H9 (cell line): Measurements from ENCODE around the gene ERICH2. TPM values are rescaled to one million over a fixed set of nuclear protein-coding genes. Genes with fewer than 3 reads are reported as not detected.
A peak's percentile ranks its signal among the peaks of the same experiment; 100 is the strongest.

Source experiments
- DNase-seq: peaks from one replicate; pipeline ENCODE4 v3.0.0-alpha.2; 2017
- H2AFZ ChIP-seq: one replicate; pipeline ENCODE4 v1.6.1; 2013; ENCODE audit warnings: mild to moderate bottlenecking, low read length, control low read depth, moderate library complexity
- H2AK5ac ChIP-seq: 2 replicates; pipeline ENCODE4 v1.6.1; 2013; ENCODE audit warnings: low read length, control low read depth, mixed read lengths; ENCODE audit not compliant: insufficient read length
- H2BK120ac ChIP-seq: one replicate; pipeline ENCODE4 v1.6.1; 2013; ENCODE audit warnings: low read depth, mild to moderate bottlenecking, low read length, control low read depth, inconsistent platforms; ENCODE audit not compliant: poor library complexity, severe bottlenecking
- H2BK12ac ChIP-seq: 2 replicates; pipeline ENCODE4 v1.6.1; 2013; ENCODE audit warnings: low read length, control low read depth, mixed read lengths, low read depth; ENCODE audit not compliant: insufficient read length
- H2BK15ac ChIP-seq: 2 replicates; pipeline ENCODE4 v1.6.1; 2013; ENCODE audit warnings: low read depth, low read length, control low read depth
- H2BK20ac ChIP-seq: one replicate; pipeline ENCODE4 v1.6.1; 2013; ENCODE audit warnings: low read depth, mild to moderate bottlenecking, low read length, control low read depth, inconsistent platforms; ENCODE audit not compliant: poor library complexity, severe bottlenecking
- H2BK5ac ChIP-seq: 2 replicates; pipeline ENCODE4 v1.6.1; 2013; ENCODE audit warnings: low read length, control low read depth, mixed read lengths; ENCODE audit not compliant: insufficient read length
- H3K14ac ChIP-seq: 2 replicates; pipeline ENCODE4 v1.6.1; 2013; ENCODE audit warnings: low read length, control low read depth; ENCODE audit not compliant: insufficient read depth
- H3K18ac ChIP-seq: 2 replicates; pipeline ENCODE4 v1.6.1; 2013; ENCODE audit warnings: low read depth, mild to moderate bottlenecking, mixed read lengths, low read length, control low read depth; ENCODE audit not compliant: insufficient read length
- H3K23ac ChIP-seq: 2 replicates; pipeline ENCODE4 v1.6.1; 2013; ENCODE audit warnings: low read length, control low read depth, mixed read lengths, low read depth; ENCODE audit not compliant: insufficient read length
- H3K23me2 ChIP-seq: 2 replicates; pipeline ENCODE4 v1.6.1; 2013; ENCODE audit warnings: low read depth, mild to moderate bottlenecking, mixed read lengths, low read length, control low read depth; ENCODE audit not compliant: insufficient read length, poor library complexity, severe bottlenecking
- H3K27ac ChIP-seq: 2 replicates; pipeline ENCODE4 v1.5.1; 2013; ENCODE audit warnings: low read length, control low read depth, mixed read lengths, low read depth; ENCODE audit not compliant: insufficient read length
- H3K27me3 ChIP-seq: 2 replicates; pipeline ENCODE4 v1.6.1; 2013; ENCODE audit warnings: low read length, control low read depth, inconsistent platforms; ENCODE audit not compliant: insufficient read depth
- H3K4ac ChIP-seq: 2 replicates; pipeline ENCODE4 v1.6.1; 2013; ENCODE audit warnings: low read depth, mild to moderate bottlenecking, control low read depth, inconsistent platforms, low read length, moderate library complexity
- H3K4me1 ChIP-seq: 2 replicates; pipeline ENCODE4 v1.6.1; 2013; ENCODE audit warnings: low read length, control low read depth, inconsistent platforms; ENCODE audit not compliant: insufficient read depth
- H3K4me2 ChIP-seq: 2 replicates; pipeline ENCODE4 v1.6.1; 2013; ENCODE audit warnings: low read length, control low read depth, mixed read lengths; ENCODE audit not compliant: insufficient read length, insufficient read depth
- H3K56ac ChIP-seq: 2 replicates; pipeline ENCODE4 v1.6.1; 2013; ENCODE audit warnings: low read depth, mild to moderate bottlenecking, mixed read lengths, low read length, control low read depth; ENCODE audit not compliant: insufficient read length
- H3K79me1 ChIP-seq: 2 replicates; pipeline ENCODE4 v1.6.1; 2013; ENCODE audit warnings: low read depth, mild to moderate bottlenecking, moderate library complexity, low read length, control low read depth, inconsistent platforms; ENCODE audit not compliant: insufficient read depth, poor library complexity, severe bottlenecking
- H3K79me2 ChIP-seq: 2 replicates; pipeline ENCODE4 v1.6.1; 2013; ENCODE audit warnings: low read length, control low read depth, inconsistent platforms; ENCODE audit not compliant: insufficient read depth
- H3K9ac ChIP-seq: 2 replicates; pipeline ENCODE4 v1.6.1; 2013; ENCODE audit warnings: low read length, control low read depth, mixed read lengths; ENCODE audit not compliant: insufficient read length; ENCODE audit errors: extremely low read depth
- H3K9me3 ChIP-seq: one replicate; pipeline ENCODE4 v1.6.1; 2013; ENCODE audit warnings: low read depth, low read length, inconsistent platforms; ENCODE audit not compliant: control insufficient read depth
- H3T11ph ChIP-seq: one replicate; pipeline ENCODE4 v1.6.1; 2013; ENCODE audit warnings: mild to moderate bottlenecking, low read length, control low read depth, inconsistent platforms
- H4K20me1 ChIP-seq: one replicate; pipeline ENCODE4 v1.6.1; 2013; ENCODE audit not compliant: control insufficient read depth, insufficient read length, insufficient read depth
- H4K5ac ChIP-seq: 2 replicates; pipeline ENCODE4 v1.6.1; 2013; ENCODE audit warnings: low read depth, mild to moderate bottlenecking, mixed read lengths, low read length, control low read depth; ENCODE audit not compliant: insufficient read length
- H4K8ac ChIP-seq: replicated peaks from 2 replicates; pipeline ENCODE4 v1.6.1; 2013; ENCODE audit warnings: low read length, control low read depth, mixed read lengths, low read depth; ENCODE audit not compliant: insufficient read length
- H4K91ac ChIP-seq: 2 replicates; pipeline ENCODE4 v1.6.1; 2013; ENCODE audit warnings: low read depth, mild to moderate bottlenecking, moderate library complexity, mixed read lengths, low read length, control low read depth; ENCODE audit not compliant: insufficient read length
- H3K27ac Mint-ChIP-seq, 3 experiments: 2 replicates in 2 of 3; 3 replicates in 1 of 3; pipeline ENCODE4 v1.8.0; 2020 to 2021; ENCODE audit warnings: mixed read lengths in 3 of 3, mild to moderate bottlenecking in 1 of 3, moderate library complexity in 1 of 3
- H3K27me3 Mint-ChIP-seq: 2 replicates; pipeline ENCODE4 v1.8.0; 2021; ENCODE audit warnings: low read depth, mild to moderate bottlenecking, moderate library complexity, mixed read lengths
- H3K36me3 Mint-ChIP-seq, 3 experiments: 2 replicates in 2 of 3; 3 replicates in 1 of 3; pipeline ENCODE4 v1.8.0; 2020 to 2021; ENCODE audit warnings: low read depth in 3 of 3, mixed read lengths in 3 of 3; ENCODE audit not compliant: insufficient read depth in 1 of 3
- H3K4me1 Mint-ChIP-seq, 2 experiments: 2 replicates each; pipeline ENCODE4 v1.8.0; 2020; ENCODE audit warnings: mixed read lengths in 2 of 2
- H3K4me3 Mint-ChIP-seq, 2 experiments: 2 replicates in 1 of 2; 3 replicates in 1 of 2; pipeline ENCODE4 v1.8.0; 2020 to 2021; ENCODE audit warnings: mild to moderate bottlenecking in 2 of 2, mixed read lengths in 2 of 2, moderate library complexity in 1 of 2
- H3K9me3 Mint-ChIP-seq, 2 experiments: 2 replicates in 1 of 2; 3 replicates in 1 of 2; pipeline ENCODE4 v1.8.0; 2020; ENCODE audit warnings: mild to moderate bottlenecking in 2 of 2, mixed read lengths in 2 of 2, moderate library complexity in 1 of 2
- WGBS: extraction: QIAGEN DNeasy Blood & Tissue Kit; methylation state at CpG from one replicate; pipeline ENCODE4 v1.1.7; 2013; ENCODE audit warnings: missing lambda C conversion rate, low lambda C conversion rate, mixed read lengths; ENCODE audit not compliant: insufficient read length; ENCODE audit errors: extremely low coverage; 5-methylcytosine and 5-hydroxymethylcytosine counted together
- total RNA-seq: library from RNA; stranded (reverse); gene quantifications from 2 replicates; pipeline ENCODE4 v1.2.1, GENCODE V29; 2021
- TF ChIP-seq, protein P1 (sequence below): fragments of 200-600 bp; sonication (generic); conservative IDR thresholded peaks from 3 replicates; pipeline ENCODE4 v1.8.0; 2021; ENCODE audit warnings: antibody characterized with exemption, mild to moderate bottlenecking

Gene ERICH2
- total RNA-seq, 1 experiment from 2014 or later, result 1.2 TPM

DNA sequence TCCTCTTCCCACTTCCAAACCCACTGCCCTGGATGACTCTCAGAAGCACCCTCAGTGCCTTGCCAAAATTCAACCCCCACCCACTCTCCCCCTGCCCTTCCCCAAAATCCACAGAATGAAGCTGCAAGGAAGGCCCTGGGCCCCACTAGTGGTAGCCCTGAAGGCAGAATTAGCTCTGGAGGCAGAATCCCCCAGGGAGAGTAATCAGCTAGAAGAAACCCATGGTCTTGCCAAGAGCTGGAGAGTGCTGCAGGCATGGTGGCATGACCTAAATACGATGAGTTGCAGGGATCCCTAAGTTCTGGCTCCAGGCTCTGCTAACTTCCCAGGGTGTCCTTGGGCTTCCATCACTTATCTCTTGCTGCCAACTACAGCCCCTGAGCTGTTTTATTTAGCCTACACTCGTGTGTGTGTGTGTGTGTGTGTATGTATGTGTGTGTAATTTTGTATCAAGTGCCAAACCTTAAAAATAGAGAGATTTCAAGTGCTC, 54.4 kb downstream of the ERICH2 start:
- Histone ChIP-seq H2AFZ (no peak overlapping the region), H3K4me1 (0 out of 2 replicates have a peak, but pooled peaks cover 2% of the 10 kb centered on the region), H4K8ac (no peak overlapping the region), H4K20me1 (peaks cover 3% of the 10 kb centered on the region), H2BK120ac (no peak overlapping the region), H2BK12ac (no peak overlapping the region), H4K5ac (no peak overlapping the region), H2BK15ac (no peak overlapping the region), H3K4me2 (no peak overlapping the region), H2BK5ac (no peak overlapping the region), H3K23me2 (peaks cover 21% of the 10 kb centered on the region), H3K79me2 (no peaks in the 10 kb centered on the region), H3K9me3 (no peaks in the 10 kb centered on the region), H3K27ac (no peak overlapping the region), H3K14ac (no peak overlapping the region), H3T11ph (no peak overlapping the region), H3K23ac (no peak overlapping the region), H3K9ac (no peak overlapping the region), H3K18ac (no peak overlapping the region), H2AK5ac (no peak overlapping the region), H3K79me1 (no peaks in the 10 kb centered on the region), H3K4ac (no peak overlapping the region), H4K91ac (no peak overlapping the region), H2BK20ac (no peak overlapping the region), H3K27me3 (peaks cover 56% of the 10 kb centered on the region), H3K56ac (no peak overlapping the region)
- H3K36me3 Mint-ChIP-seq, result peaks cover 0 to 2% (median 0%) of the 10 kb centered on the region in 3 experiments; a peak in 2 of 7 replicates
- peaks cover 100% of the 10 kb centered on the region for H3K27me3 Mint-ChIP-seq
- no peaks in the 10 kb centered on the region; a peak in 4 of 5 replicates for H3K9me3 Mint-ChIP-seq
- H3K4me3 Mint-ChIP-seq, result peak overlapping the region in 1 of 2 experiments; percentile 82; a peak in 2 of 5 replicates
- WGBS, result no CpG with 5 or more reads among the region's 2 CpGs
- no peak overlapping the region for H3K27ac Mint-ChIP-seq
- TF ChIP-seq, protein P1, sequence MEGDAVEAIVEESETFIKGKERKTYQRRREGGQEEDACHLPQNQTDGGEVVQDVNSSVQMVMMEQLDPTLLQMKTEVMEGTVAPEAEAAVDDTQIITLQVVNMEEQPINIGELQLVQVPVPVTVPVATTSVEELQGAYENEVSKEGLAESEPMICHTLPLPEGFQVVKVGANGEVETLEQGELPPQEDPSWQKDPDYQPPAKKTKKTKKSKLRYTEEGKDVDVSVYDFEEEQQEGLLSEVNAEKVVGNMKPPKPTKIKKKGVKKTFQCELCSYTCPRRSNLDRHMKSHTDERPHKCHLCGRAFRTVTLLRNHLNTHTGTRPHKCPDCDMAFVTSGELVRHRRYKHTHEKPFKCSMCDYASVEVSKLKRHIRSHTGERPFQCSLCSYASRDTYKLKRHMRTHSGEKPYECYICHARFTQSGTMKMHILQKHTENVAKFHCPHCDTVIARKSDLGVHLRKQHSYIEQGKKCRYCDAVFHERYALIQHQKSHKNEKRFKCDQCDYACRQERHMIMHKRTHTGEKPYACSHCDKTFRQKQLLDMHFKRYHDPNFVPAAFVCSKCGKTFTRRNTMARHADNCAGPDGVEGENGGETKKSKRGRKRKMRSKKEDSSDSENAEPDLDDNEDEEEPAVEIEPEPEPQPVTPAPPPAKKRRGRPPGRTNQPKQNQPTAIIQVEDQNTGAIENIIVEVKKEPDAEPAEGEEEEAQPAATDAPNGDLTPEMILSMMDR, result no peak
- DNase-seq, result no peak
- H3K4me1 Mint-ChIP-seq, result peaks cover 29 to 35% of the 10 kb centered on the region in 2 experiments
